SK-N-MC (cell line): Measurements from ENCODE around the gene DAPK3.

Source experiments
- DNase-seq: peaks from one replicate; pipeline ENCODE4 v3.0.0-alpha.2; 2011; ENCODE audit warnings: low read depth, low spot score
- H3K27ac ChIP-seq: fragments of 200-600 bp; sonication (generic); 2 replicates; pipeline ENCODE4 v1.5.1; 2016; ENCODE audit warnings: mixed run types
- H3K36me3 ChIP-seq: fragments of 200-600 bp; sonication (generic); 2 replicates; pipeline ENCODE4 v1.6.1; 2017; ENCODE audit warnings: antibody characterized with exemption, low read length, mixed read lengths; ENCODE audit not compliant: insufficient read depth
- H3K4me3 ChIP-seq: fragments of 200-600 bp; sonication (generic); 2 replicates; pipeline ENCODE4 v1.5.1; 2016
- H3K9ac ChIP-seq: fragments of 200-600 bp; sonication (generic); 2 replicates; pipeline ENCODE4 v1.8.0; 2017; ENCODE audit warnings: mixed run types, mixed read lengths; ENCODE audit not compliant: insufficient read length
- H3K9me3 ChIP-seq: fragments of 200-600 bp; sonication (generic); 2 replicates; pipeline ENCODE4 v1.6.1; 2017; ENCODE audit warnings: low read depth, mild to moderate bottlenecking, antibody characterized with exemption, low read length, moderate library complexity, mixed read lengths
- EZH2 ChIP-seq: fragments of 200-600 bp; sonication (generic); IDR thresholded peaks from one replicate; pipeline ENCODE4 v1.6.1; 2017; ENCODE audit warnings: antibody characterized with exemption
- FOXP2 ChIP-seq: optimal IDR thresholded peaks from 2 replicates; pipeline ENCODE3; 2011; ENCODE audit warnings: mild to moderate bottlenecking, moderate library complexity; ENCODE audit not compliant: insufficient read depth; ENCODE audit errors: extremely low read length, control extremely low read depth
- POLR2AphosphoS5 ChIP-seq: IDR thresholded peaks from 2 replicates; pipeline ENCODE4 v1.6.1; 2012; ENCODE audit warnings: mild to moderate bottlenecking, low read depth, low read length, borderline replicate concordance

The DAPK3 gene

DNA sequence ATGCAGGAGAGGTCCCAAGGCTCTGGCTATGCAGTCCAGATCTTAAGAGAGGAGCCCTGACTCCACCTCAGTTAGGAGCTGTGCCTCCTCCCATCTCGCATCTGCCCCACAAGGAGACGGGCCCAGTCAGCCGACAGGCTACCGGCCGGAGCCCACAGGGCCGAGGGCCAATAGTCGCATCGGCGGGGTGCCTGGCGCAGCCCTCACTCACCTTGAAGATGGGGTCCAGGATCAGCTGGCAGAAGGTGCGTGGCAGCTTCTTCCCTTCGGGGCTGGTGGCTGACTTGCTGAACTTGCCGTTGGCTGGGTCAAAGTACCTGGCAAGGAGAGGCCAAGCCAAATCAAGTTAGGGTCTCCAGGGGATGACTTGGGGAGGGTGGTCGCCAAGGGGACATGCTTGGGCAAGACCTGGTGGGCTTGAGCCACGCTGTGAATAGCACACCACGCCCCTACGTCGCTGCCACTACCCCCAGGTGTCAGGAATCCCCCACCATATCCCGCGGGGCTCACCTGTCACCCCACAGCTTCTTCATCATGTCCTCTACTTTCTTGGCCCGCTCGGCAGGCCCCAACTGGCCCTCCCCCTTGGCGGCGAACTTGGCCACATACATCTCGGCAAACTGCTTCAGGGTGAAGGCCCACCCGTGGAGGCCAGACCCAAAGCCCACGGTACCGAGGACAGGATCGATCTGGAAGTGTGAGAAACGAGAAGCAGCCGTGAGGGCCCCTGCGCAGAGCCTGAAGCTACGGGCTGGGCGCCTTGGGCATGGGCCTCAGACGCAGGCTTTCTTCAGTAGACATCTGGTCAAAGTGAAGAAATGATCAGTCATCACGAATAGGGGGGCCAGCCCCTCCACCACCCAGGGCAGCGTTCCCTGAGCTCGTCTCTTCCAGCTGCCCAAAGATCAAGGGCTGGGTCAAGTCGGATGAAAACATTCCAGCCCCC, 11.1 kb upstream of the DAPK3 start:
- H3K4me3 ChIP-seq, result 0 out of 2 replicates have a peak overlapping the region, but pooled peaks have one; percentile 17
- DNase-seq, result no peak
- TF ChIP-seq POLR2AphosphoS5, result no peak
- TF ChIP-seq FOXP2, result no peak
- no peak for TF ChIP-seq EZH2

DNA sequence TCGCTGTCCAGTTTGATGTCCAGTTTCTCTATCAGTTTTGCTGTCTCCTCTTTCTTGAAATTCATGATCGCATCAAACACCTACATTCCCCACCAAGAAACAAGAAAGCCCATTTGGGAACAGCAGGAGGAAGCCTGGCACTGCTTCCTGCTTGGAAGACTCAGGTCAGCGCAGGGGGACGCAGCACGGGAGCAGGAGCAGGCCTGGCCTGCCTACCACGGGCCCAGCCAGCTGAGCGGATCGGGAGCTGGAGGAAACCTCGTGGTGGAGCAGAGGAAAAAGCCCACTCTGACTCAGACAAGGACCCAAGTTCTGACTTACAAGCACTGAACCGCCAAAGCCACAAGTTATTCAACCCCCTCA, 10.5 kb upstream of the DAPK3 start:
- Histone ChIP-seq H3K9ac (no peak overlapping the region), H3K4me3 (no peak overlapping the region), H3K9me3 (no peaks in the 10 kb centered on the region), H3K27ac (peak overlapping the region; percentile 46), H3K36me3 (peaks cover 84% of the 10 kb centered on the region)
- DNase-seq, result no peak
- no peak; the same call in 1 of the 2 replicates for TF ChIP-seq POLR2AphosphoS5
- TF ChIP-seq EZH2, result no peak
- TF ChIP-seq FOXP2, result no peak

More for the DNA sequence above, 11.1 kb upstream of the DAPK3 start:
- no peaks in the 10 kb centered on the region for H3K9me3 ChIP-seq
- H3K36me3 ChIP-seq, result peaks cover 78% of the 10 kb centered on the region
- H3K27ac ChIP-seq, result peak overlapping the region; percentile 62
- H3K9ac ChIP-seq, result peak overlapping the region; percentile 26

DNA sequence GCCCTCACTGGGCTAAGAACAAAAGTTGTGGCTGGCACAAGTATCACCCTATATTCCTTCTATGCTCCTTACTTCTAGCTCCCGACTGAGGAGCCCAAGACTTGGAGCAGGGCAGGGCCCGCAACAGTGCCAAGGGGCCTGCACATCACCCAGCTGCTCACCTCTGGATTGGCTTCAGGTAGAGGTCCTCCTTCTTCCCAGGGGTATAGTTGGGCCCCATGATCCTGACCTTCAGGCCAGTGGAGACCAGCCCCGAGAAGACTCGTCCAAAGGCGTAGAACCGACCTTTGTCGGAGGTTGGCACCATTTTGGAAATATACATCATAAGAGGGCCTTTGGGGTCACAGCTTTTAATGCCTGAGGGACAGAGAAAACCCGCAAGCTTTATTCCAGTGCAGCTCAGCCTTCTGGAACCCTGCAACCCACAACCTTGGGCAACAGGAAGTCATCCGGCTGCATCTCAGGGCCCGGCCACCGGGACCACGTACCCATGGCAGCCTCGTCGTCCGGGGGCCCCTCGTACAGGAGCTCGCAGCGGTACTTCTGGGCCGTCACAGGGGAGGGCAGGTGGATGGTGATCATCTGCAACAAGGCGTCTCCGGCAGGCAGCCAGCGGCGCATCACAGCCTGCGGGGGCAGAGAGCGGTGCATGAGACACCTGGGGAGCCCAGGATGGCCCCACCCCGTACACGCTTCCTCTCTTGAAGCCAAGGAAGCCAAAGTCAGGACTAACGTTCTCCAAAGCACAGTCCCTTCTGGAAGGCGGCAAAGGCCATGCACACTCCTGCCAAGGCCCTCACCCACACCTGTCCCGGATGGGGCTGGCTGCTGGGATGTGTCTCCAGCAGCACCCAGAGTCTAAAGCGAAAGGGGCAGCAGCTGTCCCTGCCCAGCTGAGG, 9.7 kb upstream of the DAPK3 start:
- Histone ChIP-seq H3K4me3 (no peak overlapping the region), H3K36me3 (peaks cover 92% of the 10 kb centered on the region), H3K27ac (peak overlapping the region; percentile 46; the same call in 1 of the 2 replicates), H3K9ac (no peak overlapping the region), H3K9me3 (no peaks in the 10 kb centered on the region)
- TF ChIP-seq FOXP2 (no peak), POLR2AphosphoS5 (no peak), EZH2 (no peak)
- no peak for DNase-seq

DNA sequence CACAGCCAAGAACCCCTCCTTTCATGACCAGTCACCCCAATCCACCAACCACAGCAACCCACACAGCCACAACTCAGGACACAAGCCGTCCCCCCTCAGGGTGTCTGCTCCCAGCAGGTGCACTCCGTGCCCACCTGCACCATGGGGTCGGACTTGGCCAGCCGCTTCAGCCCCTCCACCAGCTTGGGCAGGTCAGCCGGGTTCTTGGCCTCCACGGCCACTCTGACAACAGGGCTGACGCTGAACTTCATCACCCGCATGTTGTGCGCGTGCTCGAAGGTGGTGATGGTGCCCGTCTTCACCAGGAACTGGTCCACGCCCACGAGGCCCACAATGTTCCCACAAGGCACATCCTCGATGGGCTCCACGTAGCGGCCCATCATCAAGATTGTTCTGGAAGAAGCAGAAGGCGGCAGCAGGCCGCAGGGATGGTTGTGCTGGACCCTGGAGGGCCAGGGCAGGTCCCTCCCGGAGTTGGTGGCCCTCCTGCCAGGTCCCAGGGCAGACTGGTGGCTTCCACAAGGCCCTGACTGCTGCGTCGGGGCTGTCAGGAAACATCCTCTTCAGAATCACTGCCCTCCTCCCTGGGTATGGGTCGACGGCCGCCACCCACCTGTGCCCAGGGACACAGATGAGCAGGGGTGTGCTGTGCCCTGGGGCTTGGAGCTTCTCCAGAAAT, 8.9 kb upstream of the DAPK3 start:
- Histone ChIP-seq H3K9me3 (no peaks in the 10 kb centered on the region), H3K36me3 (peaks cover 96% of the 10 kb centered on the region), H3K4me3 (no peak overlapping the region), H3K9ac (no peak overlapping the region), H3K27ac (no peak overlapping the region)
- DNase-seq, result no peak
- TF ChIP-seq POLR2AphosphoS5 (no peak), FOXP2 (no peak), EZH2 (no peak)

DNA sequence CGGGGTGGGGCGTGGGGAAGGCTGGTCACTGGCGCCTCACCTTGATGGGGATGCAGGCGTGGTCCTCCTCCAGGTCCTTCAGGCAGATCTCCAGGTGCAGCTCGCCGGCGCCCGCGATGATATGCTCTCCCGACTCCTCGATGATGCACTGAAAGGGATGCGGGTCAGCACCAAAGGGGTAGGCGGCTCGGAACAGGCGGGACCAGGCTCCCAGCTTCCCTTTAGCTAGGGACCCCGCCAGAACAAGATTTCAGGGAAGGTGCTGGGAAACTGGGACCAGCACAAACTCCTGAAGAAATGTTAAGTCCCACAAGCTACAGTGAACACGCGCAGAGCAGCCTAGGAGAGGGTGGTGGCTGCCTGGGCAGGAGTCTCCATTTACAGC, 8.4 kb upstream of the DAPK3 start:
- Histone ChIP-seq H3K36me3 (peaks cover 90% of the 10 kb centered on the region), H3K9ac (no peak overlapping the region)
- no peak for DNase-seq

DNA sequence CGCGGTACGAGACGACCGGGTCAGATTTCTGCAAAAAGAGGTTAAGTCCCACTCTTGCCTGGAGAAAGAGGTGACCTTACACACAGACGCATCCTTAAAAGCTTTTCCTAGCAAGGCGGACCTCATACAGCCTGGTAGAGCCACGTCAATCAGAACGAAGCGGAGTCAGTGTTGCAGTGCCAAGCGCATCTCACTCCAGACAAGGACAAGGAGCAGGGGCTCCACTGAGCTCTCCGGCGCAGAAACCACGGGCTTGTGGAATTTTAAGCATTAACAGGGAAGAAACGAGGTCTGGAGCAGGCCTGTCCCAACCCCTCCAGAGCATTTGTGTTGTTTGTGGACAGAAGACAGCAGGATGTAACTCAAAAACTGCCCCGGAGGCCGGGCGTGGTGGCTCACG, 7.2 kb upstream of the DAPK3 start:
- no peak overlapping the region for H3K4me3 ChIP-seq
- peaks cover 79% of the 10 kb centered on the region for H3K36me3 ChIP-seq
- no peak overlapping the region for H3K9ac ChIP-seq
- H3K9me3 ChIP-seq, result no peaks in the 10 kb centered on the region
- H3K27ac ChIP-seq, result no peak overlapping the region
- TF ChIP-seq FOXP2, result no peak
- TF ChIP-seq POLR2AphosphoS5, result no peak; the same call in 1 of the 2 replicates
- no peak for TF ChIP-seq EZH2
- DNase-seq, result no peak

More for the DNA sequence above, 8.4 kb upstream of the DAPK3 start:
- Histone ChIP-seq H3K9me3 (no peaks in the 10 kb centered on the region), H3K4me3 (no peak overlapping the region), H3K27ac (no peak overlapping the region)
- TF ChIP-seq EZH2, result no peak
- TF ChIP-seq FOXP2, result no peak
- no peak for TF ChIP-seq POLR2AphosphoS5

DNA sequence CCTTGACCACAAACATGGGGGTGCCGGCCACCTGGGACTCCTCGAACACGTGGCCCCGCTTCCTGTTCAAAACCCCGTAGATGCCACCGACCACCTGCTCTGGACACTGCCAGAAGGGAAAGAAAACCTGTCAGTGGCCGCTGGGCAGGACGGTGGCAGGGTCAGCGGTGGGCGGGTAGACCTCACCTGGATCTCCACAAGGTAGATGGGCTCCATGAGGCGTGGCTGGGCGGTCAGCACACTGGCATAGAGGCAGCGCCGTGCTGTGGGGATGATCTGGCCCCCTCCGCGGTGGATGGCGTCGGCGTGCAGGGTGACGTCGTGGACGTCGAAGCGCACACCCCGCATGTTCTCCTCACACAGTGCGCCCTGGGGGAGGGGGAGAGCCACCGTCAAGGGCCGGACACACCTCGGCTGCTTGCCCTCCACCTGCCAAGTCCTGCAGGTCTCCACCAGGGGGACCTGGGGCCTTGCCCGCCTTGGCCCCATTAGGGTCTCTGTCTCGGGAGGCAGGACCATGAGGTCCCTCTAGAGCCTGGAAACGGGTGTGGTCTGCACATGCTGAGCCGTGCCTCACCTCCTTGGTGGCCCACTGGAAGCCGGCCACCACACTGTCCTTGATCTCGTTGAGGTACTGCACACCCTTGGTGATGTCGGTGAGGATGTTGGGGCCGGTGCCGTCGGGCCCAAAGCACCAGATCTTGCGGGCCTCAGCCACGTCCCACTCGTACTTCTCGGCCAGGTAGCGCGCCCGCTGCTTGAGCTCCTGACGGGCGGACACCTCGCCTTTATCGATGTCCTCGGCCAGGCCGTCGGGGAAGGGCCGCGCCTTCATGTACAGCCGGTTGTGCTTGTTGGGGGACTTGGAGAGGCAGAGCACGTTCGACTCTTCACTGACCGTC, 6.6 kb upstream of the DAPK3 start:
- no peak overlapping the region for H3K9ac ChIP-seq

More for the DNA sequence above, 6.6 kb upstream of the DAPK3 start:
- Histone ChIP-seq H3K27ac (no peak overlapping the region), H3K9me3 (no peaks in the 10 kb centered on the region), H3K4me3 (no peak overlapping the region), H3K36me3 (peaks cover 72% of the 10 kb centered on the region)
- TF ChIP-seq FOXP2 (no peak), POLR2AphosphoS5 (no peak; the same call in 1 of the 2 replicates), EZH2 (no peak)
- DNase-seq, result no peak
